GM23338 (cell line): Measurements from ENCODE around the gene SRGAP3. TPM values are rescaled to one million over a fixed set of nuclear protein-coding genes. Genes with fewer than 3 reads are reported as not detected.

Experiments used
- ATAC-seq: fragments of 200-7000 bp; cut with Tn5 transposase; 3 replicates; pipeline ENCODE4 v1.9.1; 2020
- DNase-seq: peaks from one replicate; pipeline ENCODE4 v3.0.0-alpha.2; 2015; ENCODE audit warnings: low spot score
- H2AFZ ChIP-seq: fragments of 200-600 bp; sonication (generic); 2 replicates; pipeline ENCODE4 v1.8.0; 2016; ENCODE audit warnings: antibody characterized with exemption, mild to moderate bottlenecking, moderate library complexity
- H3F3A ChIP-seq: fragments of 200-600 bp; sonication (generic); replicated peaks from 2 replicates; pipeline ENCODE4 v1.8.0; 2017; ENCODE audit warnings: antibody characterized with exemption, mixed run types, low read depth
- H3K27ac ChIP-seq: fragments of 200-600 bp; sonication (generic); 2 replicates; pipeline ENCODE4 v1.6.1; 2016; ENCODE audit warnings: low read depth
- H3K27me3 ChIP-seq: fragments of 200-600 bp; sonication (generic); 2 replicates; pipeline ENCODE4 v1.8.0; 2016; ENCODE audit warnings: mild to moderate bottlenecking, mixed run types, moderate library complexity; ENCODE audit not compliant: insufficient read depth
- H3K36me3 ChIP-seq: fragments of 200-600 bp; sonication (generic); 2 replicates; pipeline ENCODE4 v1.8.0; 2016; ENCODE audit warnings: mild to moderate bottlenecking; ENCODE audit not compliant: insufficient read depth
- H3K4me1 ChIP-seq: fragments of 200-600 bp; sonication (generic); 2 replicates; pipeline ENCODE4 v1.8.0; 2016; ENCODE audit warnings: mild to moderate bottlenecking, moderate library complexity; ENCODE audit not compliant: insufficient read depth
- H3K4me2 ChIP-seq: fragments of 200-600 bp; sonication (generic); 2 replicates; pipeline ENCODE4 v1.7.1; 2017; ENCODE audit warnings: mixed run types
- H3K4me3 ChIP-seq: fragments of 200-600 bp; sonication (generic); 2 replicates; pipeline ENCODE4 v1.6.1; 2016; ENCODE audit warnings: mixed run types
- H3K79me2 ChIP-seq: fragments of 200-600 bp; sonication (generic); replicated peaks from 2 replicates; pipeline ENCODE4 v1.8.0; 2017; ENCODE audit warnings: mild to moderate bottlenecking; ENCODE audit not compliant: insufficient read depth
- H3K9me2 ChIP-seq: fragments of 200-600 bp; sonication (generic); 2 replicates; pipeline ENCODE4 v1.8.0; 2017; ENCODE audit not compliant: insufficient read depth
- H4K20me1 ChIP-seq: fragments of 200-600 bp; sonication (generic); replicated peaks from 2 replicates; pipeline ENCODE4 v1.8.0; 2017; ENCODE audit warnings: mild to moderate bottlenecking; ENCODE audit not compliant: insufficient read depth
- H3K27ac Mint-ChIP-seq: 2 replicates; pipeline ENCODE4 v1.8.0; 2020; ENCODE audit warnings: inconsistent platforms, mild to moderate bottlenecking, moderate library complexity, mixed read lengths
- H3K27me3 Mint-ChIP-seq: 3 replicates; pipeline ENCODE4 v1.8.0; 2022; ENCODE audit warnings: low read depth, mild to moderate bottlenecking, moderate library complexity, mixed read lengths, inconsistent platforms; ENCODE audit not compliant: insufficient read depth, poor library complexity
- H3K36me3 Mint-ChIP-seq: 3 replicates; pipeline ENCODE4 v1.8.0; 2021; ENCODE audit warnings: low read depth, mild to moderate bottlenecking, inconsistent platforms, moderate library complexity, mixed read lengths
- H3K4me1 Mint-ChIP-seq: 3 replicates; pipeline ENCODE4 v1.8.0; 2020; ENCODE audit warnings: mild to moderate bottlenecking, inconsistent platforms, mixed read lengths
- H3K4me3 Mint-ChIP-seq: 3 replicates; pipeline ENCODE4 v1.8.0; 2021; ENCODE audit warnings: moderate library complexity, mild to moderate bottlenecking, inconsistent platforms, mixed read lengths
- H3K9me3 Mint-ChIP-seq: 3 replicates; pipeline ENCODE4 v1.8.0; 2020; ENCODE audit warnings: moderate library complexity, mild to moderate bottlenecking, inconsistent platforms, mixed read lengths
- CREB1 ChIP-seq: fragments of 250-450 bp; sonication (Bioruptor Pico); IDR thresholded peaks from 2 replicates; pipeline ENCODE4 v1.5.0; 2020; ENCODE audit warnings: low read depth, mild to moderate bottlenecking, moderate library complexity
- CTCF ChIP-seq, 2 experiments: fragments of 200-600 bp in 1 of 2; sonication (generic) in 1 of 2; conservative IDR thresholded peaks; 2 replicates each; pipeline versions ENCODE4 v1.5.1 to v1.6.1; 2016 to 2017; ENCODE audit warnings: antibody characterized with exemption in 2 of 2, low read depth in 2 of 2, mild to moderate bottlenecking in 2 of 2, moderate library complexity in 1 of 2
- EZH2 ChIP-seq: fragments of 200-600 bp; sonication (generic); IDR thresholded peaks from one replicate; pipeline ENCODE4 v1.8.0; 2017; ENCODE audit warnings: antibody characterized with exemption, mild to moderate bottlenecking, low read depth; ENCODE audit not compliant: unreplicated experiment
- EZH2phosphoT487 ChIP-seq: fragments of 200-600 bp; sonication (generic); IDR thresholded peaks from one replicate; pipeline ENCODE4 v1.8.1; 2018; ENCODE audit warnings: antibody characterized with exemption; ENCODE audit not compliant: unreplicated experiment
- JUNB ChIP-seq: IDR thresholded peaks from one replicate; pipeline ENCODE4 v1.6.1; 2016; ENCODE audit warnings: antibody characterized with exemption; ENCODE audit not compliant: unreplicated experiment
- NANOG ChIP-seq: IDR thresholded peaks from 2 replicates; pipeline ENCODE4 v1.6.1; 2016; ENCODE audit warnings: antibody characterized with exemption, borderline replicate concordance
- STAT1 ChIP-seq: IDR thresholded peaks from one replicate; pipeline ENCODE4 v1.6.1; 2016; ENCODE audit warnings: antibody characterized with exemption; ENCODE audit not compliant: unreplicated experiment
- ZNF114 ChIP-seq: fragments of 250-450 bp; sonication (Bioruptor Pico); IDR thresholded peaks from 2 replicates; pipeline ENCODE4 v1.5.0; 2020; ENCODE audit warnings: mild to moderate bottlenecking, moderate library complexity
- ZNF462 ChIP-seq: fragments of 250-450 bp; sonication (Bioruptor Pico); IDR thresholded peaks from 2 replicates; pipeline ENCODE4 v1.5.0; 2020; ENCODE audit warnings: mild to moderate bottlenecking, moderate library complexity
- polyA plus RNA-seq: library from polyadenylated mRNA; unstranded; fragments of >200 nt; fragmentation: Nextera tagmentation; extraction: Ambion mirVana; gene quantifications from 2 replicates; pipeline ENCODE4 v1.2.1, GENCODE V29; 2016
- total RNA-seq: library from RNA; depleted of rRNA; stranded (reverse); fragments of >200 nt; shearing (Covaris generic); gene quantifications from 2 replicates; pipeline ENCODE4 v1.2.3, GENCODE V29; 2014
- TF ChIP-seq, protein P1 (sequence below): IDR thresholded peaks from one replicate; pipeline ENCODE4 v1.6.1; 2018; ENCODE audit warnings: antibody characterized with exemption; ENCODE audit not compliant: unreplicated experiment
- TF ChIP-seq, protein P2 (sequence below): IDR thresholded peaks from 2 replicates; pipeline ENCODE4 v1.6.1; 2016; ENCODE audit warnings: antibody characterized with exemption

SRGAP3 gene
- total and polyA plus RNA-seq, 2 experiments from 2014 or later = 6.4 to 9.4 TPM

DNA sequence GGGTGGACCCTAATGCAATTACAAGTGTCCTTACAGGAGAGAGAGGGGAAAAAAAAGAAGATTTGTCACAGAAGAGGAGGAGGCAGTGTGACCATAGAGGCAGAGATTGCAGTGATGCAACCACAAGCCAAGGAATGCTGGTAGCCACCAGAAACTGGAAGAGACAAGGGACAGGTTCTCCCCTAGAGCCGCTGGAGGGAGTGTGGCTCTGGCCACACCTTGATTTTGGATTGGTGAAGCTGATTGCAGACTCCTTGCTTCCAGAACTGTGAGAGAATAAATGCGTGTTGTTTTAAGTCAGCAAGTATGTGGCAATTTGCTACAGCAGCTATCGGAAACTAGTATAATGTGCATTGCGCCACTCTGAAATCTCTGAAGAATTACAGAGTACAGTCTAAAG, 110.1 kb downstream of the SRGAP3 start (continued):
- TF ChIP-seq NANOG (no peak), STAT1 (no peak), CTCF (conservative IDR thresholded peaks at IDR 0.05; ENCODE audit: low read depth in 2 of 2) (no peak), EZH2phosphoT487 (no peak), ZNF114 (CRISPR knock-in tag) (no peak), EZH2 (no peak), CREB1 (CRISPR knock-in tag) (no peak)
- TF ChIP-seq, protein P1, sequence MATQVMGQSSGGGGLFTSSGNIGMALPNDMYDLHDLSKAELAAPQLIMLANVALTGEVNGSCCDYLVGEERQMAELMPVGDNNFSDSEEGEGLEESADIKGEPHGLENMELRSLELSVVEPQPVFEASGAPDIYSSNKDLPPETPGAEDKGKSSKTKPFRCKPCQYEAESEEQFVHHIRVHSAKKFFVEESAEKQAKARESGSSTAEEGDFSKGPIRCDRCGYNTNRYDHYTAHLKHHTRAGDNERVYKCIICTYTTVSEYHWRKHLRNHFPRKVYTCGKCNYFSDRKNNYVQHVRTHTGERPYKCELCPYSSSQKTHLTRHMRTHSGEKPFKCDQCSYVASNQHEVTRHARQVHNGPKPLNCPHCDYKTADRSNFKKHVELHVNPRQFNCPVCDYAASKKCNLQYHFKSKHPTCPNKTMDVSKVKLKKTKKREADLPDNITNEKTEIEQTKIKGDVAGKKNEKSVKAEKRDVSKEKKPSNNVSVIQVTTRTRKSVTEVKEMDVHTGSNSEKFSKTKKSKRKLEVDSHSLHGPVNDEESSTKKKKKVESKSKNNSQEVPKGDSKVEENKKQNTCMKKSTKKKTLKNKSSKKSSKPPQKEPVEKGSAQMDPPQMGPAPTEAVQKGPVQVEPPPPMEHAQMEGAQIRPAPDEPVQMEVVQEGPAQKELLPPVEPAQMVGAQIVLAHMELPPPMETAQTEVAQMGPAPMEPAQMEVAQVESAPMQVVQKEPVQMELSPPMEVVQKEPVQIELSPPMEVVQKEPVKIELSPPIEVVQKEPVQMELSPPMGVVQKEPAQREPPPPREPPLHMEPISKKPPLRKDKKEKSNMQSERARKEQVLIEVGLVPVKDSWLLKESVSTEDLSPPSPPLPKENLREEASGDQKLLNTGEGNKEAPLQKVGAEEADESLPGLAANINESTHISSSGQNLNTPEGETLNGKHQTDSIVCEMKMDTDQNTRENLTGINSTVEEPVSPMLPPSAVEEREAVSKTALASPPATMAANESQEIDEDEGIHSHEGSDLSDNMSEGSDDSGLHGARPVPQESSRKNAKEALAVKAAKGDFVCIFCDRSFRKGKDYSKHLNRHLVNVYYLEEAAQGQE = no peak

- H3K4me1 Mint-ChIP-seq = peaks cover 10% of the 10 kb centered on the region
- TF ChIP-seq, protein P2, sequence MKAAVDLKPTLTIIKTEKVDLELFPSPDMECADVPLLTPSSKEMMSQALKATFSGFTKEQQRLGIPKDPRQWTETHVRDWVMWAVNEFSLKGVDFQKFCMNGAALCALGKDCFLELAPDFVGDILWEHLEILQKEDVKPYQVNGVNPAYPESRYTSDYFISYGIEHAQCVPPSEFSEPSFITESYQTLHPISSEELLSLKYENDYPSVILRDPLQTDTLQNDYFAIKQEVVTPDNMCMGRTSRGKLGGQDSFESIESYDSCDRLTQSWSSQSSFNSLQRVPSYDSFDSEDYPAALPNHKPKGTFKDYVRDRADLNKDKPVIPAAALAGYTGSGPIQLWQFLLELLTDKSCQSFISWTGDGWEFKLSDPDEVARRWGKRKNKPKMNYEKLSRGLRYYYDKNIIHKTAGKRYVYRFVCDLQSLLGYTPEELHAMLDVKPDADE = no peak
- no peak for TF ChIP-seq NANOG
- TF ChIP-seq CREB1 (CRISPR knock-in tag) = no peak
- TF ChIP-seq ZNF462 = no peak
- TF ChIP-seq ZNF114 (CRISPR knock-in tag) = no peak
- no peak for TF ChIP-seq STAT1
- no peak for TF ChIP-seq JUNB
- TF ChIP-seq EZH2phosphoT487 = no peak
Measured at GRCh38 chr3:9137676-9138075, 111.8 kb downstream of the SRGAP3 start.

More at GRCh38 chr3:9137676-9138075, 111.8 kb downstream of the SRGAP3 start:
- Mint-ChIP-seq H3K4me3 (no peak overlapping the region), H3K27ac (no peak overlapping the region), H3K27me3 (peaks cover 7% of the 10 kb centered on the region), H3K36me3 (no peaks in the 10 kb centered on the region), H3K9me3 (peaks cover 5% of the 10 kb centered on the region; the same call in 1 of the 3 replicates)
- Histone ChIP-seq H3K79me2 (no peaks in the 10 kb centered on the region), H3K4me3 (no peak overlapping the region), H3K27ac (no peak overlapping the region), H3K4me1 (peaks cover 21% of the 10 kb centered on the region; the same call in 1 of the 2 replicates), H4K20me1 (no peaks in the 10 kb centered on the region), H3K27me3 (peaks cover 18% of the 10 kb centered on the region), H3K36me3 (no peaks in the 10 kb centered on the region), H3K9me2 (no peaks in the 10 kb centered on the region), H3K4me2 (no peak overlapping the region), H2AFZ (no peak overlapping the region), H3F3A (0 out of 2 replicates have a peak, but pooled peaks cover 6% of the 10 kb centered on the region)
- ATAC-seq = no peak
- DNase-seq = no peak
